ENCODE data around the gene TRAPPC10.

Gene TRAPPC10

GRCh38 chr21:43987509-43987908 lies 24.6 kb upstream of the TRAPPC10 start:
- Histone ChIP-seq H3K4me3 (ENCODE audit: low read depth in 1 of 2, low read length in 1 of 2) (no peak overlapping the region), H3K27me3 (peaks cover 34% of the 10 kb centered on the region), H3K36me3 (no peaks in the 10 kb centered on the region), H3K27ac (no peak overlapping the region), H3K4me1 (ENCODE audit: control insufficient read depth in 1 of 2, insufficient read depth in 1 of 2, low read depth in 1 of 2, low read length in 1 of 2) (no peaks in the 10 kb centered on the region), H3K9me3 (no peaks in the 10 kb centered on the region)
- no peak for TF ChIP-seq CTCF (IDR thresholded peaks at IDR 0.05)

GRCh38 chr21:43988016-43988415 lies 24.1 kb upstream of the TRAPPC10 start:
- peaks cover 34% of the 10 kb centered on the region for H3K27me3 ChIP-seq
- no peaks in the 10 kb centered on the region for H3K36me3 ChIP-seq
- H3K27ac ChIP-seq = no peak overlapping the region
- H3K9me3 ChIP-seq = no peaks in the 10 kb centered on the region
- no peak for TF ChIP-seq CTCF (IDR thresholded peaks at IDR 0.05)
- no peak overlapping the region for H3K4me3 ChIP-seq (ENCODE audit: low read depth in 1 of 2, low read length in 1 of 2)
- no peaks in the 10 kb centered on the region for H3K4me1 ChIP-seq (ENCODE audit: control insufficient read depth in 1 of 2, insufficient read depth in 1 of 2, low read depth in 1 of 2, low read length in 1 of 2)

GRCh38 chr21:43988506-43989230 lies 23.4 kb upstream of the TRAPPC10 start:
- Histone ChIP-seq H3K4me1 (ENCODE audit: control insufficient read depth in 1 of 2, insufficient read depth in 1 of 2, low read depth in 1 of 2, low read length in 1 of 2) (no peaks in the 10 kb centered on the region), H3K9me3 (no peaks in the 10 kb centered on the region), H3K27me3 (peaks cover 34% of the 10 kb centered on the region), H3K27ac (no peak overlapping the region), H3K4me3 (ENCODE audit: low read depth in 1 of 2, low read length in 1 of 2) (no peak overlapping the region), H3K36me3 (no peaks in the 10 kb centered on the region)
- no peak for TF ChIP-seq CTCF (IDR thresholded peaks at IDR 0.05)

GRCh38 chr21:43989401-43989800 lies 22.7 kb upstream of the TRAPPC10 start:
- H3K27ac ChIP-seq = no peak overlapping the region
- TF ChIP-seq CTCF (IDR thresholded peaks at IDR 0.05) = no peak
- H3K27me3 ChIP-seq = peaks cover 34% of the 10 kb centered on the region
- no peaks in the 10 kb centered on the region for H3K36me3 ChIP-seq
- H3K9me3 ChIP-seq = no peaks in the 10 kb centered on the region
- no peaks in the 10 kb centered on the region for H3K4me1 ChIP-seq (ENCODE audit: control insufficient read depth in 1 of 2, insufficient read depth in 1 of 2, low read depth in 1 of 2, low read length in 1 of 2)
- no peak overlapping the region for H3K4me3 ChIP-seq (ENCODE audit: low read depth in 1 of 2, low read length in 1 of 2)

- Histone ChIP-seq H3K36me3 (no peaks in the 10 kb centered on the region), H3K4me3 (ENCODE audit: low read depth in 1 of 2, low read length in 1 of 2) (no peak overlapping the region), H3K4me1 (ENCODE audit: control insufficient read depth in 1 of 2, insufficient read depth in 1 of 2, low read depth in 1 of 2, low read length in 1 of 2) (no peaks in the 10 kb centered on the region), H3K27ac (no peak overlapping the region), H3K9me3 (no peaks in the 10 kb centered on the region), H3K27me3 (peaks cover 16% of the 10 kb centered on the region)
- TF ChIP-seq CTCF (IDR thresholded peaks at IDR 0.05) = no peak
Measured at GRCh38 chr21:43991447-43991991, 20.6 kb upstream of the TRAPPC10 start.
